Endothelial cell of umbilical vein (primary cell): Measurements from ENCODE around the gene KRT6A. TPM values are rescaled to one million over a fixed set of nuclear protein-coding genes. Genes with fewer than 3 reads are reported as not detected.

Experiments used
- BruUV-seq: library from RNA; stranded (reverse); fragments of 400-500 nt; replicated peaks from 2 replicates; lab custom pipeline; 2021; lab: Mats Ljungman, UMichigan
- CTCF ChIA-PET: fragments of 300-600, 350-600 bp; sonication (Branson Sonifier 250); formaldehyde crosslinking; loops from one replicate; lab custom pipeline; 2021; ENCODE audit warnings: antibody characterized with exemption, inconsistent platforms; lab: Charles Lee
- POLR2A ChIA-PET: fragments of 300-600, 350-600 bp; sonication (Branson Sonifier 250); formaldehyde crosslinking; loops from one replicate; lab custom pipeline; 2021; ENCODE audit warnings: antibody characterized with exemption, inconsistent platforms; lab: Charles Lee
- DNase-seq: peaks from one replicate; pipeline ENCODE4 v3.0.0-alpha.2; 2011; ENCODE audit warnings: low read depth, low spot score
- FAIRE-seq: peaks from 2 replicates; lab custom pipeline; 2011; peaks lifted over from hg19 to GRCh38; lab: Jason Lieb, UNC
- H2AFZ ChIP-seq: 2 replicates; pipeline ENCODE4 v1.6.0; 2012; ENCODE audit warnings: low read depth, low read length, control low read depth, inconsistent platforms
- H3K27ac ChIP-seq: 2 replicates; pipeline ENCODE4 v1.5.1; 2011; ENCODE audit warnings: low read depth, mild to moderate bottlenecking, control low read depth, low read length, moderate library complexity; ENCODE audit not compliant: insufficient read depth
- H3K27me3 ChIP-seq, 2 experiments: 2 replicates each; pipeline versions ENCODE4 v1.6.0 to v1.6.1; 2011; ENCODE audit warnings: low read length in 2 of 2, mixed read lengths in 1 of 2; ENCODE audit not compliant: control insufficient read depth in 2 of 2, insufficient read depth in 2 of 2
- H3K36me3 ChIP-seq, 2 experiments: 2 replicates in 1 of 2; 3 replicates in 1 of 2; pipeline ENCODE4 v1.5.1; 2011; ENCODE audit warnings: low read length in 2 of 2, mild to moderate bottlenecking in 1 of 2, moderate library complexity in 1 of 2; ENCODE audit not compliant: control insufficient read depth in 2 of 2, insufficient read depth in 2 of 2; ENCODE audit errors: extremely low read depth in 1 of 2
- H3K4me1 ChIP-seq: 3 replicates; pipeline ENCODE4 v1.5.1; 2011; ENCODE audit warnings: mild to moderate bottlenecking, low read length; ENCODE audit not compliant: control insufficient read depth, insufficient read depth; ENCODE audit errors: extremely low read depth
- H3K4me2 ChIP-seq: 2 replicates; pipeline ENCODE4 v1.6.1; 2011; ENCODE audit warnings: low read length, control low read depth, mixed read lengths; ENCODE audit not compliant: insufficient read depth
- H3K4me3 ChIP-seq, 3 experiments: fragments of 200-600 bp in 1 of 3; sonication (generic), shearing (Covaris generic) in 1 of 3; replicated peaks in 1 of 3; 2 replicates each; pipeline ENCODE4 v1.5.1; 2011 to 2016; ENCODE audit warnings: control low read depth in 3 of 3, low read length in 3 of 3, mild to moderate bottlenecking in 2 of 3, inconsistent platforms in 1 of 3, low read depth in 1 of 3, moderate library complexity in 1 of 3; ENCODE audit not compliant: insufficient read depth in 1 of 3
- H3K79me2 ChIP-seq: 2 replicates; pipeline ENCODE4 v1.6.0; 2012; ENCODE audit warnings: low read length, inconsistent platforms; ENCODE audit not compliant: control insufficient read depth, insufficient read depth
- H3K9ac ChIP-seq: replicated peaks from 2 replicates; pipeline ENCODE3; 2011; ENCODE audit warnings: low read length, control low read depth; ENCODE audit not compliant: insufficient read depth; ENCODE audit errors: extremely low read depth
- H3K9me1 ChIP-seq: replicated peaks from 3 replicates; pipeline ENCODE4 v1.6.0; 2011; ENCODE audit warnings: mild to moderate bottlenecking, low read length; ENCODE audit not compliant: control insufficient read depth, insufficient read depth; ENCODE audit errors: extremely low read depth
- H3K9me3 ChIP-seq: replicated peaks from 2 replicates; pipeline ENCODE4 v1.5.1; 2012; ENCODE audit warnings: low read length, inconsistent platforms; ENCODE audit not compliant: control insufficient read depth, insufficient read depth
- H4K20me1 ChIP-seq: replicated peaks from 2 replicates; pipeline ENCODE3; 2011; ENCODE audit warnings: mild to moderate bottlenecking, low read length; ENCODE audit not compliant: control insufficient read depth, insufficient read depth; ENCODE audit errors: extremely low read depth
- EZH2 ChIP-seq: IDR thresholded peaks from 2 replicates; pipeline ENCODE4 v1.6.1; 2012; ENCODE audit warnings: borderline replicate concordance, low read depth, mild to moderate bottlenecking, moderate library complexity, low read length, inconsistent platforms; ENCODE audit not compliant: severe bottlenecking
- JUN ChIP-seq: IDR thresholded peaks from 2 replicates; pipeline ENCODE4 v1.6.1; 2011; ENCODE audit warnings: borderline replicate concordance, low read depth; ENCODE audit not compliant: insufficient read length, insufficient read depth
- MYC ChIP-seq: IDR thresholded peaks from one replicate; pipeline ENCODE4 v1.6.1; 2011; ENCODE audit warnings: mild to moderate bottlenecking, low read depth, low read length
- POLR2A ChIP-seq: IDR thresholded peaks from 2 replicates; pipeline ENCODE4 v1.6.1; 2012; ENCODE audit warnings: low read depth, mild to moderate bottlenecking, control low read depth, low read length
- POLR2AphosphoS5 ChIP-seq: IDR thresholded peaks from 2 replicates; pipeline ENCODE4 v1.6.1; 2012; ENCODE audit warnings: low read depth, mild to moderate bottlenecking, control low read depth, low read length, moderate library complexity; ENCODE audit not compliant: insufficient read depth
- dilution Hi-C: fragments of 300-500 bp; cut with MboI; formaldehyde crosslinking; loops from one replicate; pipeline ENCODE4 v1.15.0; 2019; ENCODE audit warnings: low sequenced_read_pairs; ENCODE audit not compliant: extremely low pct_ligation_motif_present
- intact Hi-C: fragments of 100-400 bp; cut with micrococcal nuclease; formaldehyde crosslinking; loops from one replicate; pipeline ENCODE4 v1.10.0; 2022
- polyA plus RNA-seq, 4 experiments: library from polyadenylated mRNA; depleted of rRNA in 3 of 4; stranded (reverse) in 3 of 4; unstranded in 1 of 4; fragments of >200 nt; gene quantifications; 2 replicates each; pipeline versions ENCODE4 v1.2.1 to v1.2.3, GENCODE V29; 2011 to 2012; ENCODE audit warnings: missing spikeins in 1 of 4
- total RNA-seq: library from RNA; stranded (reverse); gene quantifications from 2 replicates; pipeline ENCODE4 v1.2.3, GENCODE V29; 2021
- TF ChIP-seq, protein P1 (sequence below): IDR thresholded peaks from 2 replicates; pipeline ENCODE4 v1.6.1; 2011; ENCODE audit not compliant: insufficient read depth, insufficient read length

KRT6A gene
- total and polyA plus RNA-seq, 2 donors (not counting 3 experiments of a cell fraction or from before 2014, with no cell fraction given), result 0.64 TPM; not detected in 1

DNA sequence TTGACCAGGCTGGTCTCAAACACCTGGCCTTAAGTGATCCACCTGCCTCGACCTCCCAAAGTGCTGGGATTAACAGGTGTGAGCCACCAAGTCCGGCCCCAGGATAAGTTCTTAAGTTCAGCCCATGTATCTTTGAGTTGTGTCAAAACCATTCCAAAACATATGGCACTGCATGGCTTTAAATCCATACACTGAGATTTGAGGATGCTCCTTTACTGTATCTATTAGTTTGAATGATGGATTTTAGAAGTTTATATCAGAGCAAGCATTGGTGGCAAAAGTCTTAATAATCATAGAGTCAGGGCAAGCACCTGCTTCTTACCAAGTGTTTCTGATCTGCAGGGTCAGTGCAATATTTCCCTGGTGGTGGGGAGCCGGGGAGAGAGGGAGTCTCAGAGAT is 47.2 kb downstream of the KRT6A start:
- Histone ChIP-seq H3K27me3 (peaks cover 7 to 8% of the 10 kb centered on the region in 2 experiments), H4K20me1 (no peaks in the 10 kb centered on the region), H3K79me2 (no peaks in the 10 kb centered on the region), H3K4me1 (no peaks in the 10 kb centered on the region), H2AFZ (no peak overlapping the region), H3K27ac (no peak overlapping the region), H3K4me3 (no peak overlapping the region), H3K4me2 (no peak overlapping the region), H3K9ac (no peak overlapping the region), H3K9me3 (no peaks in the 10 kb centered on the region), H3K9me1 (no peaks in the 10 kb centered on the region), H3K36me3 (no peaks in the 10 kb centered on the region)
- intact Hi-C loops (no loop called here), dilution Hi-C loops (no loop called here)
- CTCF ChIA-PET, result no interaction called here
- DNase-seq, result no peak
- POLR2A ChIA-PET, result no interaction called here
- TF ChIP-seq EZH2 (no peak), POLR2A (no peak)
- no TSS peak for BruUV-seq
- no peak for FAIRE-seq

DNA sequence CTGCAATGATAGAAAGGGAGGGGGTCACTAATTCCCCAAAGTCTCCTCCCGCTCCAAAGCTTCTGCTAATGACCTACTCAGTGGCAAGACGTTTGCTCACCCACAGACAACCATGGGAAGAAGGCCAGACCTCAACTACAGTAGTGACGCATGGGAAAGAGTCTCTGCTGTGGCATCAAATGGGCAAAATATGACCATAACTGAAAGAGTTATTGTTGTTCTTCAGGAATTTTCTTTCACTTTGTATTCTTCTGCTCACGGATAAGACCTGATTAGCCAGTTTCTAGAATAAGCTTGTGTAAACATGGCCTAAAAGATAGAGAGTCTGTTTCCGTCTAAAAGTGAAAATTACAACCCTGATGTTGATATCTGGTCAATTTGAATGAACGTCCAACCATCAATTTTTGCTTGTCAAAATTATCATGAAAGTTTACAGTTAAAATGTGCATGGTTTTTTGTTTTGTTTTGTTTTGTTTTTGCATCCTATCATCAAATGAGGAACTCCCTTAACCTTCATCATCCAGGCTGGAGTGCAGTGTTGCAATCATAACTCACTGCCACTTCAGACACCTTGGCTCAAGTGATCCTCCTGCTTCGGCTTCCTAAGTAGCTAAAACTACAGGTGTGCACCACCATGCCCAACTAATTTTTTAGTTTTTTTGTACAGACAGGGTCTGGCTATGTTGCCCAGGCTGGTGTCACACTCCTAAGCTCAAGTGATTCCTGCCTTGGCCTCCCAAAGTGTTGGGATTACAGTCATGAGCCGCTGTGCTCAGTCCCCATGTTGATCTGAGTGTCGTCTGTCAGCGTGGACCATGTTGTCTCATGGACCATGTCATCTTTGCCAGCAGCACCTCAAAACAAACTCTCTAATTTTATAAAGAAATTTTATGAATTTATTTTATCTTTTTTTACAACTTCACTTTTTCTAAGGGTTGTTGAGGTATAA is 48.1 kb downstream of the KRT6A start:
- POLR2A ChIA-PET, result no interaction called here
- Histone ChIP-seq H3K9ac (no peak overlapping the region), H2AFZ (no peak overlapping the region), H3K4me3 (no peak overlapping the region), H3K27ac (no peak overlapping the region), H3K79me2 (no peaks in the 10 kb centered on the region), H3K27me3 (peaks cover 7 to 8% of the 10 kb centered on the region in 2 experiments), H4K20me1 (no peaks in the 10 kb centered on the region), H3K36me3 (no peaks in the 10 kb centered on the region), H3K4me2 (no peak overlapping the region), H3K4me1 (no peaks in the 10 kb centered on the region), H3K9me3 (no peaks in the 10 kb centered on the region), H3K9me1 (no peaks in the 10 kb centered on the region)
- no peak for DNase-seq
- dilution Hi-C loops, result no loop called here
- intact Hi-C loops, result no loop called here
- CTCF ChIA-PET, result no interaction called here
- TF ChIP-seq POLR2AphosphoS5 (no peak), JUN (no peak), MYC (no peak), POLR2A (no peak)
- TF ChIP-seq, protein P1, sequence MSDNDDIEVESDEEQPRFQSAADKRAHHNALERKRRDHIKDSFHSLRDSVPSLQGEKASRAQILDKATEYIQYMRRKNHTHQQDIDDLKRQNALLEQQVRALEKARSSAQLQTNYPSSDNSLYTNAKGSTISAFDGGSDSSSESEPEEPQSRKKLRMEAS, result no peak
- BruUV-seq, result no TSS peak
- FAIRE-seq, result no peak
